Neural crest cell (in vitro differentiated cells): ENCODE results near the gene PSMF1. TPM values are rescaled to one million over a fixed set of nuclear protein-coding genes. Genes with fewer than 3 reads are reported as not detected.

Experiments used
- DNase-seq: peaks from one replicate; pipeline ENCODE4 v3.0.0; 2021; ENCODE audit warnings: low read depth, mixed read lengths, low spot score
- H3K27ac Mint-ChIP-seq: one replicate; pipeline ENCODE4 v1.8.0; 2021; ENCODE audit warnings: mild to moderate bottlenecking, mixed read lengths; ENCODE audit not compliant: unreplicated experiment
- H3K27me3 Mint-ChIP-seq: 2 replicates; pipeline ENCODE4 v1.8.0; 2021; ENCODE audit warnings: low read depth, mild to moderate bottlenecking, mixed read lengths
- H3K36me3 Mint-ChIP-seq: 2 replicates; pipeline ENCODE4 v1.8.0; 2021; ENCODE audit warnings: low read depth, mild to moderate bottlenecking, mixed read lengths
- H3K4me1 Mint-ChIP-seq: 2 replicates; pipeline ENCODE4 v1.8.0; 2021; ENCODE audit warnings: mixed read lengths
- H3K4me3 Mint-ChIP-seq: one replicate; pipeline ENCODE4 v1.8.0; 2021; ENCODE audit warnings: mild to moderate bottlenecking, mixed read lengths
- H3K9me3 Mint-ChIP-seq: 2 replicates; pipeline ENCODE4 v1.8.0; 2021; ENCODE audit warnings: mixed read lengths
- long read RNA-seq: library from polyadenylated mRNA; unstranded; transcript quantifications from one replicate; pipeline ENCODE4 v2.0.0, GENCODE V29; 2020
- total RNA-seq: library from RNA; stranded (reverse); gene quantifications from 2 replicates; pipeline ENCODE4 v1.2.1, GENCODE V29; 2021
- TF ChIP-seq, protein P1 (sequence below): fragments of 200-600 bp; sonication (generic); conservative IDR thresholded peaks from 2 replicates; pipeline ENCODE4 v1.5.0; 2021; ENCODE audit warnings: antibody characterized with exemption, mild to moderate bottlenecking

Gene PSMF1, protein sequence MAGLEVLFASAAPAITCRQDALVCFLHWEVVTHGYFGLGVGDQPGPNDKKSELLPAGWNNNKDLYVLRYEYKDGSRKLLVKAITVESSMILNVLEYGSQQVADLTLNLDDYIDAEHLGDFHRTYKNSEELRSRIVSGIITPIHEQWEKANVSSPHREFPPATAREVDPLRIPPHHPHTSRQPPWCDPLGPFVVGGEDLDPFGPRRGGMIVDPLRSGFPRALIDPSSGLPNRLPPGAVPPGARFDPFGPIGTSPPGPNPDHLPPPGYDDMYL
- 107 and 114 TPM in 2 replicates for total RNA-seq
- long read RNA-seq, full-length matches to known transcripts, result 71 of 90 reads
- long read RNA-seq, partial matches to known transcripts, result 8 of 90 reads
- long read RNA-seq, other reads (novel, unspliced or antisense), result 11 of 90 reads

- Mint-ChIP-seq H3K4me1 (peaks cover 44% of the 10 kb centered on the region), H3K9me3 (no peaks in the 10 kb centered on the region), H3K27ac (peak within 1 kb of the TSS; percentile 89), H3K4me3 (peak within 1 kb of the TSS; percentile 96), H3K27me3 (no peaks in the 10 kb centered on the region), H3K36me3 (no peaks in the 10 kb centered on the region)
- peak; percentile 93 for DNase-seq
- TF ChIP-seq, protein P1, sequence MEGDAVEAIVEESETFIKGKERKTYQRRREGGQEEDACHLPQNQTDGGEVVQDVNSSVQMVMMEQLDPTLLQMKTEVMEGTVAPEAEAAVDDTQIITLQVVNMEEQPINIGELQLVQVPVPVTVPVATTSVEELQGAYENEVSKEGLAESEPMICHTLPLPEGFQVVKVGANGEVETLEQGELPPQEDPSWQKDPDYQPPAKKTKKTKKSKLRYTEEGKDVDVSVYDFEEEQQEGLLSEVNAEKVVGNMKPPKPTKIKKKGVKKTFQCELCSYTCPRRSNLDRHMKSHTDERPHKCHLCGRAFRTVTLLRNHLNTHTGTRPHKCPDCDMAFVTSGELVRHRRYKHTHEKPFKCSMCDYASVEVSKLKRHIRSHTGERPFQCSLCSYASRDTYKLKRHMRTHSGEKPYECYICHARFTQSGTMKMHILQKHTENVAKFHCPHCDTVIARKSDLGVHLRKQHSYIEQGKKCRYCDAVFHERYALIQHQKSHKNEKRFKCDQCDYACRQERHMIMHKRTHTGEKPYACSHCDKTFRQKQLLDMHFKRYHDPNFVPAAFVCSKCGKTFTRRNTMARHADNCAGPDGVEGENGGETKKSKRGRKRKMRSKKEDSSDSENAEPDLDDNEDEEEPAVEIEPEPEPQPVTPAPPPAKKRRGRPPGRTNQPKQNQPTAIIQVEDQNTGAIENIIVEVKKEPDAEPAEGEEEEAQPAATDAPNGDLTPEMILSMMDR, result no peak
Measured at GRCh38 chr20:1118336-1119127, at the start of gene PSMF1. Gene PSMF1, plus strand, starts transcription at chr20:1118602. Its CDS starts 172 bp downstream, at chr20:1118774.

GRCh38 chr20:1072258-1072657 lies 46.1 kb upstream of the PSMF1 start:
- Mint-ChIP-seq H3K4me1 (no peaks in the 10 kb centered on the region), H3K9me3 (peaks cover 4% of the 10 kb centered on the region), H3K36me3 (peaks cover 5% of the 10 kb centered on the region), H3K27me3 (peaks cover 20% of the 10 kb centered on the region), H3K4me3 (no peak overlapping the region), H3K27ac (no peak overlapping the region)
- DNase-seq, result no peak
- TF ChIP-seq, protein P1, result no peak

- Mint-ChIP-seq H3K27me3 (no peaks in the 10 kb centered on the region), H3K36me3 (no peaks in the 10 kb centered on the region), H3K4me3 (no peak overlapping the region), H3K27ac (no peak overlapping the region), H3K4me1 (no peaks in the 10 kb centered on the region), H3K9me3 (peaks cover 4% of the 10 kb centered on the region)
- DNase-seq, result no peak
- TF ChIP-seq, protein P1, result no peak
Measured at GRCh38 chr20:1075616-1076015, 42.8 kb upstream of the PSMF1 start.

DNA sequence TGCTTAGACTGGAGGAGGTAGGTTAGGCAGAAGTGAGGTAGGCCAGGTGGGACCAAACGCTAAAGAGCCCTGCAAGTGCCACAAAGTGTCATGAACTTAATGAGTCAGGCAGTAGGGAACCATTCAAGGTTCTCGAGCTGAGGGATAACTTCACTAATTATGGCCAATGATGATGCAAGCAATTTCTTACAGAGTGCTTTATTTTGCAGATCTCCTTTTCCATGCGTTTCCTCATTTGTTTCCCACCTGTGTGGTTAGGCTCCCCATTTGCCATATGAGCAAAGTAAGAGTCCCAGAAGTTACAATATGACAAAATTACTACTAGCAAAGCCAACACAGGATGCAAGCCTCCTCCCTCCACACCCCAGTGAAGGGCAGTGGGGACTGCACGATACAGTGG lies 36.5 kb upstream of the PSMF1 start:
- TF ChIP-seq, protein P1, result no peak
- Mint-ChIP-seq H3K4me3 (no peak overlapping the region), H3K36me3 (no peaks in the 10 kb centered on the region), H3K27me3 (peaks cover 4% of the 10 kb centered on the region), H3K9me3 (peaks cover 5% of the 10 kb centered on the region), H3K4me1 (peaks cover 6% of the 10 kb centered on the region), H3K27ac (no peak overlapping the region)
- DNase-seq, result no peak

GRCh38 chr20:1083431-1084080 lies 34.8 kb upstream of the PSMF1 start:
- H3K4me1 Mint-ChIP-seq, result peaks cover 7% of the 10 kb centered on the region
- TF ChIP-seq, protein P1, result no peak
- no peak overlapping the region for H3K27ac Mint-ChIP-seq
- H3K4me3 Mint-ChIP-seq, result no peak overlapping the region
- DNase-seq, result no peak
- no peaks in the 10 kb centered on the region for H3K36me3 Mint-ChIP-seq
- H3K27me3 Mint-ChIP-seq, result peaks cover 4% of the 10 kb centered on the region
- H3K9me3 Mint-ChIP-seq, result peaks cover 5% of the 10 kb centered on the region
